ENCODE results near the gene MVP.
A peak's percentile ranks its signal among the peaks of the same experiment; 100 is the strongest.
"Not testable (repeated sequence)": the region's sequence is repeated elsewhere in the genome, so short reads cannot be mapped to it uniquely, and the experiment has no call there.

The MVP gene

GRCh38 chr16:29784157-29784556 lies 36.1 kb upstream of the MVP start:
- DNase-seq (ENCODE audit: low read depth): no peak
- H3K4me3 ChIP-seq (ENCODE audit: low read length): no peak overlapping the region
- TF ChIP-seq CTCF (conservative IDR thresholded peaks at IDR 0.05; ENCODE audit: low read length): no peak

DNA sequence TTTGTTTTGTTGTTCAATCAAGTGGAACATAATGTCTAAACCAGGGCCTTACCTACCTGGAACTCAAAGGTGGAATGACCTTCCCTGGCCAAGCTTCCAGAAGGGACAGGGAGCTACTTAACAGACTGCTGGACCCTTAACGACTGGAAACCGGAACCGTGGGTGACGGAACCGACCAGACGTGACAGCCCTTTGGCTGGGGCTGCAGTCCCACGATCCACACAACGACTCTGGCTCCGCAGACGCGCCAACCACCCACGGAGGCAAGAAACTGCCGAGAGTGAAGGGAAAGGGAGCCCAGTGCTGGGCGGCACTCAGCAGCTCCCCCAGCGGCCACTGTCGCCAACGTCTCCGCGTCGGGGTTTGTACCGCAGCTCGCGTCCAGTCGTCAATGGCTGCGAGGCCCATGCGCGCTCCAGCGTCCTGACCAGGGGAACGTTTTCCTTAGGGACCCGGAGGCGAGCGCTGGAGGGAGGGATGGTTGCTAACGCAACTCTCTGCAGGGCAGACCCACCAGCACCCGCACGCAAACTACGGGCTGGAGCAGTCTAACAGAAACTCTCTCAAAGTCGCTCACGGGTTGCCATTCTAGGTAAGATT lies 35.3 kb upstream of the MVP start:
- peak; percentile 78 for TF ChIP-seq CTCF (conservative IDR thresholded peaks at IDR 0.05; ENCODE audit: low read length)
- DNase-seq (ENCODE audit: low read depth): peak; percentile 50
- peak overlapping the region; percentile 44 for H3K4me3 ChIP-seq (ENCODE audit: low read length)

- H3K4me3 ChIP-seq (ENCODE audit: low read length); DNase-seq (ENCODE audit: low read depth): not testable (repeated sequence)
These were observed 33.1 kb upstream of the MVP start for GRCh38 chr16:29787155-29787554.

DNA sequence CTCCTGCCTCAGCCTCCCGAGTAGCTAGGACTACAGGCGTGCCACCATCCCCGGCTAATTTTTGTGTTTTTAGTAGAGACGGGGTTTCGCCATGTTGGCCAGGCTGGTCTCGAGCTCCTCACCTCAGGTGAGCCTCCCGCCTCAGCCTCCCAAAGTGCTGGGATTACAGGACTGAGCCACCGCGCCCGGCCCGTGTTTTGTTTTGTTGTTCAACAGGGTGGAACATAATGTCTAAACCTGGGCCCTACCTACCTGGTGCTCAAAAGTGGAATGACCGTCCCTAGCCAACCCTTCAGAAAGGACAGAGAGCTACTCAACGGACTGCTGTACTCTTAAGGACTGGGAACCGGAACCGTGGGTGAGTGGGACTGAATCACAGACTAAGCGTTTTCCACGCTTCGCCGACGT lies 30.5 kb upstream of the MVP start:
- TF ChIP-seq CTCF (conservative IDR thresholded peaks at IDR 0.05; ENCODE audit: low read length): no peak
- peak overlapping the region; percentile 72 for H3K4me3 ChIP-seq (ENCODE audit: low read length)
- no peak for DNase-seq (ENCODE audit: low read depth)

GRCh38 chr16:29790183-29790948 lies 29.9 kb upstream of the MVP start, which contains the start of gene KIF22:
Gene KIF22 (plus strand): TSS chr16:29790751. CDS start chr16:29790760, 9 bp downstream.
- DNase-seq (ENCODE audit: low read depth): peak; percentile 98
- peak; percentile 63 for TF ChIP-seq CTCF (conservative IDR thresholded peaks at IDR 0.05; ENCODE audit: low read length)
- peak within 1 kb of the TSS; percentile 89 for H3K4me3 ChIP-seq (ENCODE audit: low read length)

- TF ChIP-seq CTCF (conservative IDR thresholded peaks at IDR 0.05; ENCODE audit: low read length): no peak
- H3K4me3 ChIP-seq (ENCODE audit: low read length): peak overlapping the region; percentile 89
- DNase-seq (ENCODE audit: low read depth): peak; percentile 9
These were observed 29.1 kb upstream of the MVP start for GRCh38 chr16:29790949-29791844.

Measured in AG10803 (cell line).